ELR (cell line): Measurements from ENCODE around the gene C3orf20.

ENCODE experiments used
- DNase-seq: peaks from one replicate; pipeline ENCODE4 v3.0.0-alpha.2; 2015; ENCODE audit warnings: low read depth

The C3orf20 gene

GRCh38 chr3:14650193-14650592 is 24.7 kb upstream of the C3orf20 start:
- no peak for DNase-seq

DNA sequence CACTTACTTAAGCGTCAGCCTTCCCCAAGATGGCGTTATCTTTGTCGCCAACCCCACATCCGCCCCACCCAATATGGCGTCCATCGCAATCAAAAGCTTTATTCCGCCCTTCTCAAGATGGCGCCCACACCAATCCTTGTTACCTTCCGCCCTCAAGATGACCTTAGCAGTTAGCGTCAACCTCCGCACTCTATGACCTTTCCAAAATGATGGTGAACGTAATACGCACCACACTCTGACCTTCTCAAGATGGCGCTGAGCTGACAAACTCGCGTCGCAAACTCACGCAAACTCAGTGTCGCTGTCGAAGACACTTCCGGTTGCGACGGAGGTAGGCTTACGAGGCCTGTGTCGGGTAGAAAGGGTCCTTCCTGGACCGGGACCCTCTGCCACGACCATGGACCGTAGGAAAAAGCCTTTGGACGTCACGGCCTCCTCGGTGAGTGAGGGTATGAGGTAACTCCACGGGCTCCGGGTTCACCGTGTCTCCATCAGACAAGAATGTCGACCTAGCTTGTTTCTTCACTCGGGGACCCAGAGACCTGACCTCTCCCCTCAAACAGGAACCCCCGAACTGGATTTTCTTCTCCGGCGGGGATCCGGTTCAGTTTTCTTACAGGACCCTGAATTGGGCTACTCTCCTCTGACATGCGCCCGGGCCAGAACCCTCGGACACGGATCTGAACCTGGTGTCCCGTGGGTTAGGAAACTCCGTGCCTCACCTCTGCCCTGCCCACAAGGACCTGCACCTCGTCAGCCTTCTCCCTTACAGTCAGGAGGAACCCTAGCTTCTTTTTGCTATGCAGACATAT is 23.3 kb upstream of the C3orf20 start, which contains the start of gene CCDC174:
Gene CCDC174, plus strand, starts transcription at position 323 of the 812 bp plus-strand sequence. Its CDS starts 75 bp downstream, at position 398.
- peak; percentile 98 for DNase-seq

DNA sequence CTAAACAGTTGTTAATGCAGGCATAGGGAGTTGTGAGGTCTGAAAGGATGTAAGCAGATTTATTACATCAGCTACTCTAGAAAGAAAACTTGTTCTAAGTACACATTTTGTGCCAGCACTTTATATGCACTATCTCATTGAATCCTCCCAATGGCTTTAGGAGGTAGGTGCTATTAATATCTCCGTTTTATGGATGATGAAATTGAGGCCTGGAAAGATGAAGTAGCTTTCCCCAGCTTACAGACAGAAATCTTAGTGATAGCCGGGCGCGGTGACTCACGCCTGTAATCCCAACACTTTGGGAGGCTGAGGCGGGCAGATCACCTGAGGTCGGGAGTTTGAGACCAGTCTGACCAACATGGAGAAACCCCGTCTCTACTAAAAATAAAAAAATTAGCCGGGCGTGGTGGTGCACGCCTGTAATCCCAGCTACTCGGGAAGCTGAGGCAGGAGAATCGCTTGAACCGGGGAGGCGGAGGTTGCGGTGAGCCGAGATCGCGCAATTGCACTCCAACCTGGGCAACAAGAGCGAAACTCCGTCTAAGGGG is 22.5 kb upstream of the C3orf20 start:
- DNase-seq, result peak; percentile 45

DNA sequence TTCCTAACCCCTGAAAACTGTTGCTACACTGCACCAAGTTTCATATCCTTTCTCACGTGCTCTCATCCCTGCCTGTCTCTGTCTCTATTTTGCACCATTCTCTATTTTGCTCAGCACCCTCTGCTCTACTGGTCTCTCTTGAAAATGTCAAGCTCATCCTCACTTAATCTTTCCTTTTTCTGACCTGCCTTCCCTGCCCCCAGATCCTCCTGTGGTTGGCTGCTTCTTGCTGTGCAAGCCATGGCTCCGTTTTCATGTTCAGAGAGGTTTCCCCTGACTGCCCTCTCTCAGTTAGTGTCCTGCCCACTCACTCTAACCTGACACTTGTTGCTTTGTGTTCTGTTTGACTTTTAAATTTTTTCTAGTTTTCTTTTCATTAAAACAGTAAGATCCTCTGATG is 17.4 kb upstream of the C3orf20 start:
- no peak for DNase-seq

- no peak for DNase-seq
Observed at GRCh38 chr3:14658978-14659377, 16.0 kb upstream of the C3orf20 start.

DNA sequence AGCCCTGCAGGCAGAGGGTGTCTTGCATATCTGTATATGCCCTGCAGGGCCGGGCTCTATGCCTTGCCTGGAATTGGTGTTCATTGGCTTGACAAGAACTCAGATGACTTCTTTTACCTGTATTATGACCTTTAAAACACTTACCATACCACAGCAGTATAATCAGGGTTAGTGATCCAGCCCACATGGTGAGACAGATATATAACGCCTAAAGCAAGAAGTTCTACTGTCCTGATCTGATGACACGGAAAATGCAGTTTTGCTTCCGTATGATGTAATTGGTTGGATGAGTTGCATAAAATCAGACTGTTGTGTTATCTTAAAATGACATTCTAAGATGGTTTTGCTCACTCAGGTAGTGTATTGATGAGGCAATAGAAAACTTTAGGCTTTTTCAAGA is 14.0 kb upstream of the C3orf20 start:
- no peak for DNase-seq

DNA sequence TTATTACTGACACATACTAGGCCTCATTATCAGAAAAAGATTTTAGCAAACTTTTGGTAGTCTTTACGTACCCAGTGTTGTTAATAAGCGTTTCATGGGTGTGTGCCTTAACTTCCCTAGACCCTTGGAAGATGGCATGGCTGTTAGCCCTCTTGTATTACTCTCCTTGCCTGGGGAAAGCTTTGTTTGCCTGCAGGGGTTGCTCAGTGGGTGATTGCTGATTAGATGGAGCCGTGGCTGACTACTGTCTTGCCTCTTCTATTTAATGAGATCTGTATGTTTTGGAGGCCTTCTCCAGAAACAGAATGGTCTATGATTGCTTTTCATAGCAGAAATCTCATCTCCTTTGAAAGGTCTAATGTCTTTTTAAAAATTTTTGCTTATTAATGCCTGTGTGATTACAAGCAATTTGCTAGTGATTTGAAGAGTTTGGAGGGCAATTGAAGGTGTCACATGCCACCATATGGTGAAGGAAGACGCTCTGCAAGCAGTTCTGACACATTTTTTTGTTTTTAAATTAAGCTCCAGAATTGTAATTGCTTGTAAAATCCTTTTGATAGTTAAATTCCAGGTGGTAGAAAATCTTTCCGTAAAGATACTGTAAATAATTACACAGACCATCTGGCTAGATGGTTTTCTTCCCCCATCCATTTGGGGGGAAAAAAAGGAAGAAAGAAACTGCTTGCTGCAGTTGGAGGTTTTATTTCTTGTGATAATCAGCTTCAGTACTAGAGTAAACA is 11.4 kb upstream of the C3orf20 start:
- no peak for DNase-seq

- no peak for DNase-seq
Observed at GRCh38 chr3:14664170-14664569, 10.8 kb upstream of the C3orf20 start.

GRCh38 chr3:14672588-14672987 is 2.4 kb upstream of the C3orf20 start:
- DNase-seq, result no peak

DNA sequence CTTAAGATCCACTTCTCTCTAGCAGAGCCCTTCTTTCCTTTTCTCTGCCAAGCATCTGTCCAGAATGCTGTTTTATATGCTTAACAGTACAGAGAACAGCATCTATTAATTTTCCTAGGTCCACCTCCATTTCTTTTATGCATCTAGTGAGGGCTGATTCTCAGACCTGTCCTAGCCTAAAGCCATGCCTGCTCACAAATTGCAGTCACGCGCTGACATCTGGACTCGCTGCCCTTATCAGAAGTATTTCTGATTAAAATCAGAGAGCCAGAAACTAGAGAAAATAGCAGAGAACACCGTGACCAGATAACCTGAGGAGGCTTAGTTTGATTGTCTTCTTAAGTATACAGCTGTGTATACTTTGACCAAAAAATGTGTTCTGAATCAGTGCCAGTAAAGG is 1.9 kb downstream of the C3orf20 start:
- no peak for DNase-seq

DNA sequence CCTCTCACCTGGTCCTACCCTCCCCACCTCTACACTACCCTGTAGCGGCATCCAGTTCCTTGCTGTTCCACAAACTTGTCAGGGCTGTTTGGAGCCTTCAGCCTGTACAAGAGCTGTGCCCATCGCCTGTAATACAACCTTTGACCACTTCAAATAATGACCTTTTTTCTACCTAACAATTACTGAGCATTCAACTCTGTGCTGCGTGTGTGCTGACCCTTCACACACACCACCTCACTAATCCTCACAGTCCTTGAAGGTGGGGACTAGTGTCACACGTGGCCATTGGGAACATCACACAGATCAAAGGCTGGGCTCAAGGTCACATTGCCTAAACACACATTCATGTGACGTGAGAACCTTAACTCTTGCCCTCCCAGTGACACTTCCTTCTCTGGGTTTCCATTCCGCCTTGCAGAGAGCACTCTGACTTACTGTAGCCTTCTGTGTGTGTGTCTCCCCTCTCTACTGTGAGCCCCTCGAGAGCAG is 3.1 kb downstream of the C3orf20 start:
- DNase-seq, result no peak

- no peak for DNase-seq
Observed at GRCh38 chr3:14680115-14680514, 5.2 kb downstream of the C3orf20 start.

GRCh38 chr3:14680716-14681115 is 5.8 kb downstream of the C3orf20 start:
- DNase-seq, result peak; percentile 8

- no peak for DNase-seq
Observed at GRCh38 chr3:14684447-14684846, 9.5 kb downstream of the C3orf20 start.

GRCh38 chr3:14685179-14685578 is 10.2 kb downstream of the C3orf20 start:
- DNase-seq, result no peak

- no peak for DNase-seq
Observed at GRCh38 chr3:14687360-14687759, 12.4 kb downstream of the C3orf20 start.

DNA sequence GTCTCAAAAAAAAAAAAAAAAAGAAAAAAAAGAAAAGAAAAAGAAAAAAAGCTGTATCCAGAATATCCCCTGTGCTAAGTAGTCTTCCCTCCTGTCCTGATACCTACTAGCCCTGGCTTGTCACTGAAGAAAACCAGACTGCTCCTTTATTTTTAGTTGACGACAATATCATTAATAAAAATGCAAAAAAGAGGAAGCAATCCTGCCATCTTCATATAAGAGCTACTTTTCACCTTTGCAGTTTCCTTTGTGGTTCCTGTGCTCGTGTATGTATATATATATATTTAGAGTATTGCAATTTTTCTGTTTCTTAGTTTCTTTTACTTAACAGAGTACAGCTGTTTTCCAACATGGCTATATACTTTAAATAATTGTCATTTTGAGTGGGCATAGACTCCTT is 13.6 kb downstream of the C3orf20 start:
- DNase-seq, result no peak

DNA sequence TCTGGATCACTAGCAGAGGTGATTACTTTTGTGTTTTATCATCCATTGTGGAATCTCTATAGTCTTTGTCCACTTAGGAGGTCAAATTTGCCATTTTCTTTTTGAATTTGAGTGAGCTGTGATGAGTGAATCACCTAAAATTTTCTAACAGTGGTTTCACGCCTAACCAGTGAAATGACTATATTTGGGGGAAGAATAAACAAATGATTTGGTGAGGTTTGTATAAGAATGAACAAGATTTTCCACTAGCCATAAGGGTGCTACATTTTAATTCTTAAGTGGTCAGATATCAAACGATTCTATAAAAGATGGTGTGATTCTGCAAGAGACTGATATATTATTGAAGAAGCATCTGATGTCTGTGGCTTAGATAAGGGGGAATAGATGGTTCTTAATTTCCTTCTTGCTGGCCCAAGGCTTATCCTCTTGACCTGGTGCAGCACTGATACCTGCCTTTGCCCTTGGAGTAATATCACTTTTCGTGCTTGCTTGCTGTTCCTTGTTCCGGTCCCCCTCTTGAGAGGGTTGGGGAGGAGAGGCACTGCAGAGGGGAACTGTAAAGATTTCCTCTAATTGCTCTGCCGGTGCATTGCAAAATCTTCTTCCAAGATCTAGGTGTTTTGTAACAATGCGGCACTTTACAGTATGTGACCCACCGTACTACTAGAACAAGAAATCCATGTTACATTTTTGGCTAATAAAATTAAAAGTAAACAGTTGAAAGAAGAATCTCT is 14.5 kb downstream of the C3orf20 start:
- no peak for DNase-seq

DNA sequence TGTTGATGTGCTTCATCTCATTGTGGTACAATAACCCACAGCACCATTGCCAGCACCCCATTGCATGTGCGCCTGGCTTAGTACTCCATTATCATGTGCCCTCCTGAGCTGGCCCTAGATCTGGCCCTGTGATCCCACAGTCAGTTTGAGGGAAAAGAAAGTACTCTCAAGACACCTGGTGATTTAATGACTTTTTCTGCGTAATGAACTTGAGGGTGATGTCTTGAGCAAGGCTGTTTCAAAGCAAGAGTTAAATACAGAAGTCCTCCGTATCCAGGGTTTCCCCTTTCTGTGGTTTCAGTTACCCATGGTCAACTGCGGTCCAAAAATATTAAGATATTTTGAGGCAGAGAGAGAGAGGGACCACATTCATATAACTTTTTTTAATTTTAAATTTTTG is 16.3 kb downstream of the C3orf20 start:
- no peak for DNase-seq

GRCh38 chr3:14691719-14692118 is 16.8 kb downstream of the C3orf20 start:
- DNase-seq, result no peak

DNA sequence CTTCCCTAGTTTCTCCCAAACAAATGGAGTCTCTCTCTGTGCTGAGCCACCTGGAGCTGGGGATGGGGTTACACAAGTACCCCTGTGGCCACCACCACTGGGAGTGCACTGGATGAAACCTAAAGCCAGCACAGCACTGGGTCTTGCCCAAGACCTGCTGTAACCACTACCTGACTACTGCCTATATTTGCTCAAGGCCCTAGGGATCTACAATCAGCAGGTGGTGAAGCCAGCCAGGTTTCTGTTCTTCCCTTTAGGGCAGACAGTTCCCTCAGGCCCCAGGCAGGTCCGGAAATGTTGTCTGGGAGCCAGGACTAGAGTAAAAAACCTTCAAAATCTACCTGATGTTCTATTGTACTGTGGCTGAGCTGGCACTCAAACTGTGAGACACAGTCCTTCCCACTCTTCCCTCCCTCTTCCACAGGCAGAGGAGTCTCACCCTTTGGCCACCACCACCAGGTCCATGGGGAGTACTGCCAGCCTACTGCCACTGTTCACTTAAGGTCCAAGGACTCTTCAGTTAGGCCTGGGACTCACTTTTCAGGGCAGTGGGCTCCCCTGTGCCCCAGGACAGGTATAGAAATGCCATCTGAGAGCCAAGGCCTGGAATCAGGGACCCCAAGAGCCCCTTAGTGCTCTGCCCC is 23.8 kb downstream of the C3orf20 start:
- DNase-seq, result no peak

- no peak for DNase-seq
Observed at GRCh38 chr3:14699643-14700042, 24.7 kb downstream of the C3orf20 start.
